A549 (cell line): ENCODE data around the gene TMPRSS6. TPM values are rescaled to one million over a fixed set of nuclear protein-coding genes. Genes with fewer than 3 reads are reported as not detected.

Experiments
- ATAC-seq, 2 experiments: fragments of 200-7000 bp in 1 of 2; fragments of >200 bp in 1 of 2; cut with Nextera tagmentation in 1 of 2; cut with Tn5 transposase in 1 of 2; 3 replicates each; pipeline versions ENCODE4 v1.8.0 to v1.9.1; 2018 to 2020; ENCODE audit warnings: mild to moderate bottlenecking in 1 of 2, moderate library complexity in 1 of 2
- CTCF ChIA-PET: fragments of 300-600 bp; sonication (Branson Sonifier 250); formaldehyde crosslinking; extraction: SDS; loops from one replicate; lab custom pipeline; 2021; ENCODE audit warnings: antibody characterized with exemption, inconsistent platforms; lab: Yijun Ruan, JAX
- POLR2A ChIA-PET: fragments of 350-600 bp; formaldehyde crosslinking; extraction: SDS; loops from one replicate; lab custom pipeline; 2021; ENCODE audit warnings: antibody characterized with exemption, inconsistent platforms; lab: Yijun Ruan, JAX
- DNase-seq, 2 experiments: peaks; one replicate each; pipeline versions ENCODE4 v3.0.0 to v3.0.0-alpha.2; 2011 to 2016; ENCODE audit warnings: low read depth in 1 of 2, low spot score in 1 of 2
- FAIRE-seq: peaks from 2 replicates; lab custom pipeline; 2011; peaks lifted over from hg19 to GRCh38; lab: Jason Lieb, UNC
- H3K27ac ChIP-seq, 2 experiments: fragments of >200 bp; sonication (Bioruptor Twin); formaldehyde crosslinking; 3 replicates each; pipeline ENCODE4 v1.5.1; 2016 to 2017
- H3K4me1 ChIP-seq: fragments of >200 bp; sonication (Bioruptor Twin); formaldehyde crosslinking; 3 replicates; pipeline ENCODE4 v1.6.1; 2016
- H3K4me2 ChIP-seq: fragments of >200 bp; sonication (Bioruptor Twin); formaldehyde crosslinking; 3 replicates; pipeline ENCODE4 v1.6.1; 2016
- H3K4me3 ChIP-seq: fragments of >200 bp; sonication (Bioruptor Twin); formaldehyde crosslinking; 3 replicates; pipeline ENCODE4 v1.5.1; 2016
- H3K9me3 ChIP-seq: fragments of >200 bp; sonication (Bioruptor Twin); formaldehyde crosslinking; 3 replicates; pipeline ENCODE4 v1.6.1; 2016
- CBX2 ChIP-seq: fragments of 200-600 bp; sonication (generic); IDR thresholded peaks from 2 replicates; pipeline ENCODE4 v1.6.1; 2016; ENCODE audit warnings: low read depth, mild to moderate bottlenecking, borderline replicate concordance
- EHF ChIP-seq: fragments of 250-450 bp; sonication (Bioruptor Pico); IDR thresholded peaks from 2 replicates; pipeline ENCODE4 v1.5.0; 2020; ENCODE audit warnings: mild to moderate bottlenecking
- EHMT2 ChIP-seq: fragments of 200-600 bp; sonication (generic); IDR thresholded peaks from 2 replicates; pipeline ENCODE4 v1.6.1; 2016; ENCODE audit warnings: antibody characterized with exemption, low read depth, mild to moderate bottlenecking, moderate library complexity
- EP300 ChIP-seq, 2 experiments: fragments of >200 bp; sonication (Bioruptor Twin); formaldehyde crosslinking; IDR thresholded peaks; 2 replicates in 1 of 2; 3 replicates in 1 of 2; pipeline ENCODE4 v1.6.1; 2016 to 2017
- FOSL2 ChIP-seq, 2 experiments: fragments of 450-650 bp in 1 of 2; fragments of >200 bp in 1 of 2; sonication (Bioruptor Twin) in 1 of 2; formaldehyde crosslinking; IDR thresholded peaks; 2 replicates each; pipeline versions ENCODE4 v1.5.0 to v1.6.1; 2016 to 2020; ENCODE audit warnings: mild to moderate bottlenecking in 1 of 2, moderate library complexity in 1 of 2
- FOXS1 ChIP-seq: fragments of 250-450 bp; sonication (Bioruptor Pico); IDR thresholded peaks from 2 replicates; pipeline ENCODE4 v1.5.0; 2020; ENCODE audit warnings: mild to moderate bottlenecking, moderate library complexity
- HEYL ChIP-seq: fragments of 250-450 bp; sonication (Bioruptor Pico); IDR thresholded peaks from 2 replicates; pipeline ENCODE4 v1.8.0; 2021; ENCODE audit warnings: mild to moderate bottlenecking, moderate library complexity
- HOXB13 ChIP-seq: fragments of 250-450 bp; sonication (Bioruptor Pico); IDR thresholded peaks from 2 replicates; pipeline ENCODE4 v1.5.0; 2020; ENCODE audit warnings: low read depth, mild to moderate bottlenecking, moderate library complexity
- HOXB5 ChIP-seq: fragments of 250-450 bp; sonication (Bioruptor Pico); IDR thresholded peaks from 2 replicates; pipeline ENCODE4 v1.5.0; 2020; ENCODE audit warnings: mild to moderate bottlenecking, moderate library complexity
- KDM1A ChIP-seq: fragments of 200-600 bp; sonication (generic); IDR thresholded peaks from 2 replicates; pipeline ENCODE4 v1.6.1; 2016; ENCODE audit warnings: low read depth, mild to moderate bottlenecking
- MAFK ChIP-seq: fragments of 450-650 bp; IDR thresholded peaks from 2 replicates; pipeline ENCODE4 v1.6.1; 2014; ENCODE audit not compliant: partially characterized antibody
- MAX ChIP-seq: IDR thresholded peaks from 2 replicates; pipeline ENCODE4 v1.6.1; 2012
- MAZ ChIP-seq: fragments of 150-350 bp; IDR thresholded peaks from 2 replicates; pipeline ENCODE4 v1.6.1; 2014; ENCODE audit warnings: antibody characterized with exemption, low read depth, low read length, borderline replicate concordance
- MYC ChIP-seq: IDR thresholded peaks from 2 replicates; pipeline ENCODE4 v1.6.1; 2012; ENCODE audit warnings: mild to moderate bottlenecking, inconsistent platforms, low read length, improper control_type of control experiment, borderline replicate concordance
- PHF8 ChIP-seq: fragments of 200-600 bp; sonication (generic); IDR thresholded peaks from 2 replicates; pipeline ENCODE4 v1.6.1; 2016; ENCODE audit warnings: low read depth, mild to moderate bottlenecking, antibody characterized with exemption, moderate library complexity, borderline replicate concordance
- RAD21 ChIP-seq, 2 experiments: fragments of >200 bp in 1 of 2; sonication (Bioruptor Twin) in 1 of 2; formaldehyde crosslinking in 1 of 2; IDR thresholded peaks in 1 of 2; conservative IDR thresholded peaks in 1 of 2; 2 replicates in 1 of 2; 3 replicates in 1 of 2; pipeline ENCODE4 v1.6.1; 2012 to 2018; ENCODE audit warnings: inconsistent platforms in 1 of 2
- RFX5 ChIP-seq: fragments of 450-650 bp; IDR thresholded peaks from 2 replicates; pipeline ENCODE4 v1.7.1; 2014; ENCODE audit warnings: antibody characterized with exemption, mild to moderate bottlenecking, moderate library complexity
- SMC3 ChIP-seq: fragments of >200 bp; sonication (Bioruptor Twin); formaldehyde crosslinking; IDR thresholded peaks from 3 replicates; pipeline ENCODE4 v1.6.1; 2018; ENCODE audit warnings: inconsistent platforms
- TFCP2L1 ChIP-seq: fragments of 250-450 bp; sonication (Bioruptor Pico); IDR thresholded peaks from 2 replicates; pipeline ENCODE4 v1.5.0; 2021; ENCODE audit warnings: mild to moderate bottlenecking
- TP53 ChIP-seq: fragments of 250-450 bp; sonication (Bioruptor Pico); IDR thresholded peaks from 2 replicates; pipeline ENCODE4 v1.5.0; 2021; ENCODE audit warnings: mild to moderate bottlenecking, moderate library complexity
- USF2 ChIP-seq: fragments of 450-650 bp; IDR thresholded peaks from 2 replicates; pipeline ENCODE4 v1.6.1; 2014; ENCODE audit warnings: antibody characterized with exemption
- ZNF302 ChIP-seq: fragments of 250-450 bp; sonication (Bioruptor Pico); IDR thresholded peaks from 2 replicates; pipeline ENCODE4 v1.9.0; 2021; ENCODE audit warnings: inconsistent platforms, mild to moderate bottlenecking, moderate library complexity
- WGBS: methylation state at CpG from one replicate; pipeline ENCODE4 v1.1.6; 2017; ENCODE audit errors: missing lambda C conversion rate; 5-methylcytosine and 5-hydroxymethylcytosine counted together
- polyA plus RNA-seq, 4 experiments: library from polyadenylated mRNA; depleted of rRNA in 3 of 4; stranded (reverse); fragments of >200 nt; fragmentation: RNase III in 1 of 4; extraction: RNeasy Plus Mini Kit Qiagen cat#74134 plus additional on column Dnase treatment in 1 of 4; gene quantifications; 2 replicates in 3 of 4; 3 replicates in 1 of 4; pipeline ENCODE4 v1.2.3, GENCODE V29; 2011 to 2017

TMPRSS6 gene
- polyA plus RNA-seq, 2 of the 4 experiments (the other 2 are of a cell fraction) = not detected

- Histone ChIP-seq H3K4me3 (no peak overlapping the region), H3K4me2 (no peak overlapping the region), H3K4me1 (peaks cover 7% of the 10 kb centered on the region; the same call in 2 of the 3 replicates), H3K9me3 (no peaks in the 10 kb centered on the region), H3K27ac (no peak overlapping the region)
- FAIRE-seq (no peak), ATAC-seq (no peak), DNase-seq (no peak)
- CTCF ChIA-PET = interaction anchor here (0.6 to 2.2 kb wide), 5 partner anchors 9 to 79 kb away, joined by 3 to 6 read pairs (median 3); no protein-coding TSS in a partner anchor
- TF ChIP-seq ZNF302 (CRISPR knock-in tag) (no peak), PHF8 (no peak), TP53 (CRISPR knock-in tag) (no peak), EP300 (IDR thresholded peaks at IDR 0.05) (no peak), RFX5 (no peak), KDM1A (no peak), MAFK (no peak), HOXB13 (CRISPR knock-in tag) (no peak), EHF (CRISPR knock-in tag) (no peak)
- 95% methylated on average over 13 of the region's 13 CpGs for WGBS
- POLR2A ChIA-PET = no interaction called here
Observed at GRCh38 chr22:37056246-37056645, 53.3 kb downstream of the TMPRSS6 start.

- H3K4me3 ChIP-seq = no peak overlapping the region
- no peak overlapping the region for H3K4me2 ChIP-seq
- FAIRE-seq = no peak
- TF ChIP-seq FOXS1 (CRISPR knock-in tag) = no peak
- TF ChIP-seq HOXB5 = no peak
- TF ChIP-seq MYC = no peak
- no peak for TF ChIP-seq TFCP2L1 (CRISPR knock-in tag)
- no peak for TF ChIP-seq EHMT2
- no peak for TF ChIP-seq ZNF302 (CRISPR knock-in tag)
- no peak for TF ChIP-seq RAD21 (conservative IDR thresholded peaks at IDR 0.05 in 1 of 2, IDR thresholded peaks at IDR 0.05 in 1 of 2)
- TF ChIP-seq MAX = no peak
- no peak for TF ChIP-seq HEYL (CRISPR knock-in tag)
- TF ChIP-seq SMC3 = no peak
- no peak for TF ChIP-seq TP53 (CRISPR knock-in tag)
- no peak for TF ChIP-seq USF2
- TF ChIP-seq CBX2 = no peak
- TF ChIP-seq, all 56 proteins: peak for 0
- Histone ChIP-seq H3K27ac (no peak overlapping the region), H3K4me1 (peaks cover 14% of the 10 kb centered on the region; the same call in 2 of the 3 replicates), H3K9me3 (no peaks in the 10 kb centered on the region)
- ATAC-seq (no peak), DNase-seq (no peak)
- ChIA-PET CTCF (interaction anchor here (0.9 to 2.2 kb wide), 3 partner anchors 10 to 144 kb away, joined by 3 to 6 read pairs (median 5); no protein-coding TSS in a partner anchor), POLR2A (no interaction called here)
- WGBS = 96% methylated on average over 16 of the region's 20 CpGs
Observed at GRCh38 chr22:37054600-37055365, 54.7 kb downstream of the TMPRSS6 start.

- POLR2A ChIA-PET = no interaction called here
- no peak for DNase-seq
Observed at GRCh38 chr22:37054056-37054395, 55.5 kb downstream of the TMPRSS6 start.

More at GRCh38 chr22:37054056-37054395, 55.5 kb downstream of the TMPRSS6 start:
- FAIRE-seq (no peak), ATAC-seq (no peak)
- 72% methylated on average over 7 of the region's 8 CpGs for WGBS
- H3K4me3 ChIP-seq = no peak overlapping the region
- no peak overlapping the region for H3K4me2 ChIP-seq
- no peaks in the 10 kb centered on the region for H3K9me3 ChIP-seq
- CTCF ChIA-PET = interaction anchor here (1.6 to 2.2 kb wide), 2 partner anchors 10 to 145 kb away, joined by 3 to 6 read pairs; no protein-coding TSS in a partner anchor
- TF ChIP-seq FOSL2 (IDR thresholded peaks at IDR 0.05) (no peak), FOSL2 (CRISPR knock-in tag; IDR thresholded peaks at IDR 0.05) (no peak), RFX5 (no peak), MAX (no peak), PHF8 (no peak), TP53 (CRISPR knock-in tag) (no peak), MAZ (no peak)
- H3K4me1 ChIP-seq = peaks cover 14% of the 10 kb centered on the region; the same call in 2 of the 3 replicates
- H3K27ac ChIP-seq = no peak overlapping the region
